GM18519 (cell line): ENCODE results near the gene FAM167B.
A peak's percentile ranks its signal among the peaks of the same experiment; 100 is the strongest.
"Not testable (repeated sequence)": the region's sequence is repeated elsewhere in the genome, so short reads cannot be mapped to it uniquely, and the experiment has no call there.

Experiments used
- ATAC-seq: cut with Tn5 transposase; IDR thresholded peaks from one replicate; pipeline ENCODE4 v1.9.1; 2021; ENCODE audit warnings: mild to moderate bottlenecking, moderate library complexity; ENCODE audit not compliant: unreplicated experiment, low FRiP score

Gene FAM167B

DNA sequence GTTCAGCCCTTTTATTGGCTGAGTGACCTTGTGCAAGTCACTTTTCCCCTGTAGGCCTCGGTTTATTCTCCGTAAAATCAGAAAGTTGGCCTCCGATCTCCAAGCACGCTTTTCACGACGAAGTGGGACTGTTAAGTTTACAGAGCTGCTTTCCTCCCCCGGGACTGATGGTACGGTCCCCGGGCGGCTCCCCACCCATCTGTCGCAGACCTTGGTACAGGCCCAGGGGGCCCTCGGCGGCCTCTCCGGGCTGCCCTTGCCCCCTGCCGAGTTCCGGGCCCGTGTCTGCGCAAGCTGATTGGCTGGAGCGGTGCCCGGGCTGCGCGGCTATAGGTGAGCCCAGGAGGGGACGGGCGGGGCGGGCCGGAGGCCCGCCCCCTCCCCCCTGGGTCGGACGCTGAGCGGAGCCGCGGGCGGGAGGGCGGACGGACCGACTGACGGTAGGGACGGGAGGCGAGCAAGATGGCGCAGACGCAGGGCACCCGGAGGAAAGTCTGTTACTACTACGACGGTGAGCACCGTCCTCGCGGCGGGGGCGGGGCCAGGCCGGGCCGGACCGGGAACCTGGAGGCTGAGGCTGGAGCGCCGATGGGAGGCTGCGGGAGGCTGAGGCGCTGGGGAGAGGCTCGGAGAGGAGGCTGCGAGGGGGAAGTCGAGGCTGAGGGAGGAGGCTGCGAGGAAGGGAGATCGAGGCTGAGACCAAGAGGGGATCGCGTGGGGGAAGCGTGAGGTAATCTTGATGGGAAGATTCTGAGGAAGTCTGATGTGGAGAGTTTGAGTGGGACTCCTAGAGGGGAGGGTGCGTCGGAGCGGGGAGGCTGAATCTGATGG is 44.9 kb downstream of the FAM167B start, which contains the start of gene HDAC1:
HDAC1 (plus strand) TSS at position 376 of the 831 bp plus-strand sequence; CDS start at position 463, 87 bp downstream.
- ATAC-seq = peak; percentile 94

DNA sequence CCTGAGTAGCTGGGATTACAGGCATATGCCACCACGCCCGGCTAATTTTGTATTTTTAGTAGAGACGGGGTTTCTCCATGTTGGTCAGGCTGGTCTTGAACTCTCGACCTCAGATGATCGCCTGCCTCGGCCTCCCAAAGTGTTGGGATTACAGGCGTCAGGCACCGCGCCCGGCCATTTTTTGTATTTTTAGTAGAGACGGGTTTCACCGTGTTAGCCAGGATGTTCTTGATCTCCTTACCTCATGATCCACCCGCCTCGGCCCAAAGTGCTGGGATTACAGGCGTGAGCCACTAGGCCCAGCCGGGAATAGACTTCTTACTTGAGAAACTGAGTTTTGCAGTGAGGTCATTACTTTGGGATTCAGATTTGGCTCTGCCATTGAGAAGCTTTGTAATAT is 51.2 kb downstream of the FAM167B start:
- ATAC-seq = not testable (repeated sequence)
